ENCODE results near the gene EFHC2.

Gene EFHC2

DNA sequence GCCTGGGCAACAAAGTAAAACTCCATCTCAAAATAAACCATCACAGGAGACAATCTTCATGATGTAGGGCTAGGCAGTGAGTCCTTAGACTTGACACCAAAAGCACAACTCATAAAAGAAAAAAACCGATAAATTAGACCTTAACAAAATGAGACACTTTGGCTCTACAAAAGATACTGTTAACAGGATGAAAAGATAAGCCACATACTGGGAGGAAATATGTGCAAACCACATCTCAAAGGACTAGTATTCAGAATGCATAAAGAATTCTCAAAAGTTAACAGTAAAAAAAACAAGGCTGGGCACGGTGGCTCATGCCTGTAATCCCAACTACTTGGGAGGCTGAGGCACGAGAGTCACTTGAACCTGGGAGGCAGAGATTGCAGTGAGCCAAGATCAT, 13.2 kb downstream of the EFHC2 start:
- no peaks in the 10 kb centered on the region for H3K36me3 ChIP-seq (ENCODE audit: insufficient read depth, low read length)
- H3K27ac ChIP-seq (ENCODE audit: low read depth, low read length), result no peak overlapping the region
- H3K9me3 ChIP-seq (ENCODE audit: low read length), result no peaks in the 10 kb centered on the region
- H3K4me3 ChIP-seq (ENCODE audit: low read depth in 1 of 2, low read length in 2 of 2), result no peak overlapping the region
- no peak overlapping the region for H3K9ac ChIP-seq (ENCODE audit: low read length)
- no peaks in the 10 kb centered on the region for H3K4me1 ChIP-seq (ENCODE audit: insufficient read depth, low read length)
- H3K27me3 ChIP-seq (ENCODE audit: control insufficient read depth in 1 of 2, insufficient read depth in 2 of 2, low read length in 2 of 2), result no peaks in the 10 kb centered on the region

DNA sequence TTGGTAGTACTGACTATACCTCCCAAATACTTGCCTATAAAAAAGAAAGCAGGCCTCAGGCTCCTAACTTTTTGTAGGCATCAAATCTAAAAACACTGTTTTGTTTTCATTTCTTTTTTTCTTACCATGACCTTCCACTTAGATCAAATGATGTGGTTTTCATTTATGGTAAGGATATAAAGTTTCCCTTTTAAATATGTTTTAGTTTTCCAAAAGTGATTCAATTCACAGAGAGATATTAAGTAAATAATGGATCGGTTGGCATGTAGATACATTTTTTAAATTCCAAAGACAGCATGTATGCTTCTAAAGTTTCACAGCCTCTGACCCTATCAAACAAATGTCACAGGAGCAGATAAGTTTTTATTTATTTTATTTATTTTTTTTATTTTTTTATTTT, 23.9 kb downstream of the EFHC2 start:
- Histone ChIP-seq H3K9me3 (ENCODE audit: low read length) (no peaks in the 10 kb centered on the region), H3K27me3 (ENCODE audit: control insufficient read depth in 1 of 2, insufficient read depth in 2 of 2, low read length in 2 of 2) (no peaks in the 10 kb centered on the region), H3K36me3 (ENCODE audit: insufficient read depth, low read length) (no peaks in the 10 kb centered on the region), H3K4me3 (ENCODE audit: low read depth in 1 of 2, low read length in 2 of 2) (no peak overlapping the region), H3K9ac (ENCODE audit: low read length) (no peak overlapping the region), H3K4me1 (ENCODE audit: insufficient read depth, low read length) (no peaks in the 10 kb centered on the region), H3K27ac (ENCODE audit: low read depth, low read length) (no peak overlapping the region)

DNA sequence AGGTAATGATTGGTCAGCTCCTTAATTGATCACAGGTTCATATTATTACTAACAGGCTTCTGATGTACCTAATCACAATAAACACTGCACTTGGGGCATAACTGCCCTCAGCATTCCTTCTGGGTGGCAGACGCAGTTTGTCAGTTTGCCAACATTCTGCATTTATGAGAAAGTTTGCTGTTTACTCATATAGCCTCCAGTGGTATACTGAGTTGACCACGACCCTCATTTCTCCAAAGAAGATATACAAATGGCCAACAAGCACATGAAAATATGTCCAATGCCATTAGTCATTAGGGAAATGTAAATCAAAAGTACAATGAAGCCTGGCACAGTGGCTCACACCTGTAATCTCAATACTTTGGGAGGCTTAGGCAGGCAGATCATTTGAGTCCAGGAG, 26.3 kb downstream of the EFHC2 start:
- H3K36me3 ChIP-seq (ENCODE audit: insufficient read depth, low read length), result no peaks in the 10 kb centered on the region
- H3K9ac ChIP-seq (ENCODE audit: low read length), result no peak overlapping the region
- H3K4me1 ChIP-seq (ENCODE audit: insufficient read depth, low read length), result no peaks in the 10 kb centered on the region
- no peaks in the 10 kb centered on the region for H3K9me3 ChIP-seq (ENCODE audit: low read length)
- H3K27me3 ChIP-seq (ENCODE audit: control insufficient read depth in 1 of 2, insufficient read depth in 2 of 2, low read length in 2 of 2), result no peaks in the 10 kb centered on the region
- no peak overlapping the region for H3K27ac ChIP-seq (ENCODE audit: low read depth, low read length)
- no peak overlapping the region for H3K4me3 ChIP-seq (ENCODE audit: low read depth in 1 of 2, low read length in 2 of 2)

GRCh38 chrX:44314808-44315207, 28.7 kb downstream of the EFHC2 start:
- Histone ChIP-seq H3K27me3 (ENCODE audit: control insufficient read depth in 1 of 2, insufficient read depth in 2 of 2, low read length in 2 of 2) (no peaks in the 10 kb centered on the region), H3K9ac (ENCODE audit: low read length) (no peak overlapping the region), H3K27ac (ENCODE audit: low read depth, low read length) (no peak overlapping the region), H3K4me1 (ENCODE audit: insufficient read depth, low read length) (no peaks in the 10 kb centered on the region), H3K9me3 (ENCODE audit: low read length) (no peaks in the 10 kb centered on the region), H3K4me3 (ENCODE audit: low read depth in 1 of 2, low read length in 2 of 2) (no peak overlapping the region), H3K36me3 (ENCODE audit: insufficient read depth, low read length) (no peaks in the 10 kb centered on the region)

DNA sequence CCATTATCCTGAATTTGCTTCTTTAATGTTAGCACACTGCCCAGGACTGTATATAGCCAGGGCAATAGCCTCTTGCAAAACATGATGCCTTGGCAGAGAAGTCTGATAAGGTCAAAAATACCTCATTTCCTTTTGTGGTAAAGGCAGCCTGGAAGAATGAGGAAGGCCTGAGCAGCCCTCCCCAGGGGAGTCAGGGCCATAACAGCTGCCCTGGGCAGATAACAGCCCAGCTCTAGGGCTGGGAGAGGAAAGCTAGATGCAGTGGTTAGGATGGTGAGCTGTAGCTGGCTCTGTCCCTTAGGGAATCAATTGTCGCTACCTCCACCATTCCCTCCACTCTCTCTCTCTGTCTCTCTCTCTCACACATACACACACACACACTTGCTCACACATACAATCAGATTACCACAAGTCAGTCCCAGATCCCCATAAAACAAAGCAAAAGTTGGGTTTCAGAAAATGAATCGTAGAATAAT, 29.2 kb downstream of the EFHC2 start:
- Histone ChIP-seq H3K4me3 (ENCODE audit: low read depth in 1 of 2, low read length in 2 of 2) (no peak overlapping the region), H3K27ac (ENCODE audit: low read depth, low read length) (no peak overlapping the region), H3K4me1 (ENCODE audit: insufficient read depth, low read length) (no peaks in the 10 kb centered on the region), H3K27me3 (ENCODE audit: control insufficient read depth in 1 of 2, insufficient read depth in 2 of 2, low read length in 2 of 2) (no peaks in the 10 kb centered on the region), H3K9ac (ENCODE audit: low read length) (no peak overlapping the region), H3K9me3 (ENCODE audit: low read length) (no peaks in the 10 kb centered on the region), H3K36me3 (ENCODE audit: insufficient read depth, low read length) (no peaks in the 10 kb centered on the region)

- Histone ChIP-seq H3K4me3 (ENCODE audit: low read depth in 1 of 2, low read length in 2 of 2) (no peak overlapping the region), H3K36me3 (ENCODE audit: insufficient read depth, low read length) (no peaks in the 10 kb centered on the region), H3K27me3 (ENCODE audit: control insufficient read depth in 1 of 2, insufficient read depth in 2 of 2, low read length in 2 of 2) (no peaks in the 10 kb centered on the region), H3K4me1 (ENCODE audit: insufficient read depth, low read length) (no peaks in the 10 kb centered on the region), H3K9me3 (ENCODE audit: low read length) (no peaks in the 10 kb centered on the region), H3K27ac (ENCODE audit: low read depth, low read length) (no peak overlapping the region), H3K9ac (ENCODE audit: low read length) (no peak overlapping the region)
Observed at GRCh38 chrX:44312421-44312820, 31.1 kb downstream of the EFHC2 start.

DNA sequence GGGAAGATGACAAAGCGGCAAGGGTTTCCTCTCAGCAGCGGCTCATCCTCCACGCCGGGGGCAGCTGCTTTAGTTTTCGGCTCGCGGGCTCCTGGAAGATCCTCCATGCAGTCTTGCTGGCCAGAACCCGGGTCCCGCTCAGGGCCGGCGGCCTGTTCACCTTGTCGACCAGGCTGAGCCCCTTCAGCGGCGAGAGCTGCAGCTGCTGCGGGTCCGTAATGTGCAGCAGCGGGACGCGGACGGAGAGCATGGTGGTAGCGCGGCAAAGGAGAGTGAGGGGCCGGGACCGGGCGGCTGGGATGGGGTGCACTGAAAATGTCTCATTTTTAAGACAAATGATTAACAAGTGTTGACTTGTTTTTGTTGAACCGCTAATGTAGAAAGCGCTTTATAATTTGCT, 33.2 kb downstream of the EFHC2 start:
- Histone ChIP-seq H3K27me3 (ENCODE audit: control insufficient read depth in 1 of 2, insufficient read depth in 2 of 2, low read length in 2 of 2) (no peaks in the 10 kb centered on the region), H3K9me3 (ENCODE audit: low read length) (peaks cover 4% of the 10 kb centered on the region)

DNA sequence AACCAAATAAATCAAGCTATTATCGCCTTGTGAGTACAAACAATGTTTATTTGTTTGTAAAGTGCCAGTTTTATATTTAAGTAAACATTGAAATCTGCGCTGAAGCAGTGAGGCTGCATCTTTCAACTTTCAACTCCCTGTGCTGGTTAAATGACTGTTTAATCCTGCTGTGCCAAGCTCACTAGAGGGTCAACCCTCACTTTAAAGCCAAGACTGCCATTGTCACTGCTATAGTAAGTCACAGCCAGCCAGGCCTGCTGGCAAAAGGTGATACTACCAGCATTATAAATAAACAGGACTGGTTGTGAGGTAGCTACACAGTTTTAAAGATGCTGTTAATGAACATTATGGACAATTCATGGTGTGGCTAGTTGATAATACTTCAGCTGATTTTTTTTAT, 34.6 kb downstream of the EFHC2 start:
- Histone ChIP-seq H3K4me1 (ENCODE audit: insufficient read depth, low read length) (no peaks in the 10 kb centered on the region), H3K36me3 (ENCODE audit: insufficient read depth, low read length) (no peaks in the 10 kb centered on the region), H3K9me3 (ENCODE audit: low read length) (peaks cover 4% of the 10 kb centered on the region), H3K27ac (ENCODE audit: low read depth, low read length) (no peak overlapping the region), H3K4me3 (ENCODE audit: low read depth in 1 of 2, low read length in 2 of 2) (no peak overlapping the region), H3K9ac (ENCODE audit: low read length) (no peak overlapping the region), H3K27me3 (ENCODE audit: control insufficient read depth in 1 of 2, insufficient read depth in 2 of 2, low read length in 2 of 2) (no peaks in the 10 kb centered on the region)

More for the DNA sequence above, 33.2 kb downstream of the EFHC2 start:
- Histone ChIP-seq H3K27ac (ENCODE audit: low read depth, low read length) (no peak overlapping the region), H3K4me3 (ENCODE audit: low read depth in 1 of 2, low read length in 2 of 2) (no peak overlapping the region), H3K4me1 (ENCODE audit: insufficient read depth, low read length) (no peaks in the 10 kb centered on the region), H3K9ac (ENCODE audit: low read length) (no peak overlapping the region), H3K36me3 (ENCODE audit: insufficient read depth, low read length) (no peaks in the 10 kb centered on the region)

DNA sequence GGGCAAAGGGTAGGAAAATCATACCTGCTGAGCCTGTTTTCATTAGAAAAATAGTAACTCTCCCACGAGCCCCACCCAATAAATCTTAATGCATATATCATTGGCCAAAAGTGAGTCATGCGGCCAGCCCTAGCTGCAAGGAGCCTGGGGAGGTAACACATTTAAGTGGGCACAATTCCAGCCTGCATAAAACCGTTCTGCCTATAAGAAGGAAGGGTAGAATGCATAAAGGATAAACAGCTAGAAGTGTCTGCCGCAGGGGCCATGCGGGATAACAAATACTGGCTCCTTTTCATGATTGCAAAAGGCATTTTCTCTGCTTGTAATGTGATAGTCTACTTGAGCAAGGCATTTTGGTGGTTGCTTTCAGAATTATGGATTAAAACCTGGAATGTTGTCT, 37.1 kb downstream of the EFHC2 start:
- H3K4me3 ChIP-seq (ENCODE audit: low read depth in 1 of 2, low read length in 2 of 2), result no peak overlapping the region
- no peak overlapping the region for H3K9ac ChIP-seq (ENCODE audit: low read length)
- peaks cover 4% of the 10 kb centered on the region for H3K9me3 ChIP-seq (ENCODE audit: low read length)
- H3K36me3 ChIP-seq (ENCODE audit: insufficient read depth, low read length), result no peaks in the 10 kb centered on the region
- H3K4me1 ChIP-seq (ENCODE audit: insufficient read depth, low read length), result no peaks in the 10 kb centered on the region
- H3K27me3 ChIP-seq (ENCODE audit: control insufficient read depth in 1 of 2, insufficient read depth in 2 of 2, low read length in 2 of 2), result no peaks in the 10 kb centered on the region
- H3K27ac ChIP-seq (ENCODE audit: low read depth, low read length), result no peak overlapping the region

DNA sequence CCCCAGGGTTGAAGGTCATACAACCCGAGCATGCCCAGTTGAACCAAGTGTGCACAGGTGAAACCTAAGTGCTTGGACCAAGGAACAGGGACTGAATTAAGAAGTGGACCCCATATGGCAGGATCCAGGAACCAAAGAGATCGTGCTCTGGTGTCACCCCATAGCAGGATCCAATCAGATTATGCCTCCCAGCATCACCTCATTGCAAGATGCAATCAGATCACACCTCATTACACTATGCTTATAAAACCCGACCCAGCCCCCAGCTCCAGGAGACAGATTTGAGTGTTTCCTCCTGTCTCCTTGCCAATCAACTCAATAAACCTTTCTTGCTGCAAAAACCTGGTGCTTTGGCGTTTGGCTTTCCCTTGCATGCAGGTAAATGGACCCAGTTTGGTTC, 37.6 kb downstream of the EFHC2 start:
- H3K27me3 ChIP-seq (ENCODE audit: control insufficient read depth in 1 of 2, insufficient read depth in 2 of 2, low read length in 2 of 2), result no peaks in the 10 kb centered on the region
- no peaks in the 10 kb centered on the region for H3K4me1 ChIP-seq (ENCODE audit: insufficient read depth, low read length)
- H3K4me3 ChIP-seq (ENCODE audit: low read depth in 1 of 2, low read length in 2 of 2), result no peak overlapping the region
- H3K36me3 ChIP-seq (ENCODE audit: insufficient read depth, low read length), result no peaks in the 10 kb centered on the region
- no peak overlapping the region for H3K9ac ChIP-seq (ENCODE audit: low read length)
- H3K27ac ChIP-seq (ENCODE audit: low read depth, low read length), result no peak overlapping the region
- peaks cover 4% of the 10 kb centered on the region for H3K9me3 ChIP-seq (ENCODE audit: low read length)

DNA sequence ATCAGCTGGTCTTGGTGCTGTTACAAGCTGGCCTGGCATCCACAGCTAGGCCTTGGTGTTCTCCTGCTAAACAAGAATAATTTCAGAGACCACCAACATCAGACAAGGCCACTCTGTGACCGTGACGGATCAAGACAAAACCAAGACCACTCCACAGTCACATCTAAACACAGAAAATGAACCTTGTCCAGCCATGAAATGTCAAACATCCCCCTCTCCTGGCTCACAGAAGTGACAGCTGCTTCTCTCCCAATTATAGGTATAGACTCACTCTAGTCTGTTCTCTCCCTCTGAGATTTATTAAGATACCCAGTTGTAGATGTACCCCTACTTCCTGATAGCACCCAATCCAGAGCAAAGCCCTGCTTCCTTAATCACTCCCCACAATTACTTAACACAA, 40.4 kb downstream of the EFHC2 start:
- H3K9me3 ChIP-seq (ENCODE audit: low read length), result peaks cover 4% of the 10 kb centered on the region
- no peaks in the 10 kb centered on the region for H3K27me3 ChIP-seq (ENCODE audit: control insufficient read depth in 1 of 2, insufficient read depth in 2 of 2, low read length in 2 of 2)
- H3K36me3 ChIP-seq (ENCODE audit: insufficient read depth, low read length), result no peaks in the 10 kb centered on the region
- H3K9ac ChIP-seq (ENCODE audit: low read length), result no peak overlapping the region
- no peaks in the 10 kb centered on the region for H3K4me1 ChIP-seq (ENCODE audit: insufficient read depth, low read length)
- no peak overlapping the region for H3K4me3 ChIP-seq (ENCODE audit: low read depth in 1 of 2, low read length in 2 of 2)
- no peak overlapping the region for H3K27ac ChIP-seq (ENCODE audit: low read depth, low read length)

DNA sequence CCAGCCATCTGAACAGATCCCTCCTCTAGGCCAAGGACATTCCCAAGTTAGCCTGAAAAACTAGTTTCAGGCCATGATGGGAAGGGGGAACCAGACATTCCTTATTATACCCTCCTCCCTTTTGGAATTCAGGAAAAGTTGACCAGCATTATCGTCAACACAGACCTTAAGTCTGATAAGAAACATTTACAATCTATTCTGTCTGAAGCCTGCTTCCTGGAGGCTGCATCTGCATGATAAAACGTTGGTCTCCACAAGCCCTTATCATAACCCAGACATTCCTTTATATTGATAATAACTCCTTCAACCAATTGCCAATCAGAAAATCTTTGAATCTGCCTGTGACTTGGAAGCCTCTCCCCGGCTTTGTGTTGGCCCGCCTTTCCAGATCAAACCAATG, 44.3 kb downstream of the EFHC2 start:
- Histone ChIP-seq H3K4me1 (ENCODE audit: insufficient read depth, low read length) (no peaks in the 10 kb centered on the region), H3K4me3 (ENCODE audit: low read depth in 1 of 2, low read length in 2 of 2) (no peak overlapping the region), H3K27ac (ENCODE audit: low read depth, low read length) (no peak overlapping the region), H3K27me3 (ENCODE audit: control insufficient read depth in 1 of 2, insufficient read depth in 2 of 2, low read length in 2 of 2) (no peaks in the 10 kb centered on the region), H3K9ac (ENCODE audit: low read length) (no peak overlapping the region), H3K9me3 (ENCODE audit: low read length) (no peaks in the 10 kb centered on the region), H3K36me3 (ENCODE audit: insufficient read depth, low read length) (no peaks in the 10 kb centered on the region)

Measured in muscle layer of colon (tissue), 2 donors.